K562 (cell line): ENCODE results near the gene SNX18. TPM values are rescaled to one million over a fixed set of nuclear protein-coding genes. Genes with fewer than 3 reads are reported as not detected.

Experiments used
- ATAC-seq: fragments of 200-7000 bp; cut with Tn5 transposase; 3 replicates; pipeline ENCODE4 v1.9.1; 2020; ENCODE audit warnings: moderate library complexity
- BruUV-seq: library from RNA; stranded (reverse); fragments of 400-500 nt; replicated peaks from 2 replicates; lab custom pipeline; 2021; lab: Mats Ljungman, UMichigan
- CTCF ChIA-PET: fragments of 300-600 bp; formaldehyde crosslinking; extraction: SDS; loops from one replicate; lab custom pipeline; 2021; ENCODE audit warnings: low intra/inter-chr PET ratio; lab: Yijun Ruan, JAX
- POLR2A ChIA-PET: fragments of 300-600, 350-650 bp; sonication (Branson Sonifier 250); formaldehyde crosslinking; extraction: SDS; loops from one replicate; lab custom pipeline; 2021; ENCODE audit warnings: antibody characterized with exemption, inconsistent platforms; lab: Yijun Ruan, JAX
- DNase-seq, 4 experiments: peaks; one replicate each; pipeline versions ENCODE4 v3.0.0 to v3.0.0-alpha.2; 2011 to 2018; ENCODE audit warnings: low spot score in 3 of 4, mixed read lengths in 3 of 4; ENCODE audit errors: extremely low read depth in 1 of 4
- FAIRE-seq: peaks from 2 replicates; lab custom pipeline; 2011; peaks lifted over from hg19 to GRCh38; lab: Jason Lieb, UNC
- H2AFZ ChIP-seq: 2 replicates; pipeline ENCODE4 v1.6.0; 2011; ENCODE audit warnings: low read depth, low read length, control low read depth, inconsistent platforms
- H3K27ac ChIP-seq: fragments of 200-600 bp; 3 replicates; pipeline ENCODE4 v1.8.0; 2011; ENCODE audit warnings: low read depth, mild to moderate bottlenecking, control low read depth, inconsistent platforms, low read length, moderate library complexity, mixed read lengths; ENCODE audit errors: extremely low read depth
- H3K27me3 ChIP-seq, 2 experiments: fragments of 300-600 bp in 1 of 2; 2 replicates in 1 of 2; 3 replicates in 1 of 2; pipeline versions ENCODE4 v1.6.0 to v1.8.0; 2011; ENCODE audit warnings: inconsistent platforms in 2 of 2, low read length in 2 of 2, mild to moderate bottlenecking in 1 of 2, mixed read lengths in 1 of 2, moderate library complexity in 1 of 2; ENCODE audit not compliant: control insufficient read depth in 2 of 2, insufficient read depth in 2 of 2
- H3K36me3 ChIP-seq: fragments of 300-600 bp; 3 replicates; pipeline ENCODE4 v1.8.0; 2011; ENCODE audit warnings: mild to moderate bottlenecking, low read length, inconsistent platforms; ENCODE audit not compliant: control insufficient read depth, insufficient read depth
- H3K4me1 ChIP-seq, 2 experiments: fragments of 200-600 bp in 1 of 2; replicated peaks in 1 of 2; 2 replicates in 1 of 2; 3 replicates in 1 of 2; pipeline versions ENCODE4 v1.5.1 to v1.8.0; 2011; ENCODE audit warnings: inconsistent platforms in 2 of 2, low read length in 2 of 2, mild to moderate bottlenecking in 1 of 2, mixed read lengths in 1 of 2, moderate library complexity in 1 of 2; ENCODE audit not compliant: control insufficient read depth in 2 of 2, insufficient read depth in 2 of 2
- H3K4me2 ChIP-seq: 2 replicates; pipeline ENCODE4 v1.6.1; 2011; ENCODE audit warnings: low read length, control low read depth, inconsistent platforms, mixed read lengths; ENCODE audit not compliant: insufficient read depth
- H3K4me3 ChIP-seq: fragments of 200-600 bp; sonication (generic), shearing (Covaris generic); 2 replicates; pipeline ENCODE4 v1.5.1; 2016; ENCODE audit warnings: control low read depth, inconsistent platforms
- H3K79me2 ChIP-seq: fragments of 200-600 bp; 3 replicates; pipeline ENCODE4 v1.8.0; 2011; ENCODE audit warnings: low read length, inconsistent platforms; ENCODE audit not compliant: control insufficient read depth, insufficient read depth
- H3K9ac ChIP-seq, 2 experiments: 2 replicates each; pipeline versions ENCODE4 v1.6.0 to v1.6.1; 2011; ENCODE audit warnings: low read depth in 2 of 2, low read length in 2 of 2, control low read depth in 1 of 2, inconsistent platforms in 1 of 2, mild to moderate bottlenecking in 1 of 2, mixed read lengths in 1 of 2; ENCODE audit not compliant: insufficient read depth in 1 of 2
- H3K9me1 ChIP-seq: one replicate; pipeline ENCODE4 v1.6.0; 2011; ENCODE audit warnings: inconsistent platforms, mild to moderate bottlenecking, low read length, moderate library complexity; ENCODE audit not compliant: control insufficient read depth, insufficient read depth
- H3K9me3 ChIP-seq: replicated peaks from 2 replicates; pipeline ENCODE4 v1.5.1; 2011; ENCODE audit warnings: low read depth, low read length, inconsistent platforms; ENCODE audit not compliant: control insufficient read depth, insufficient read depth
- H4K20me1 ChIP-seq: replicated peaks from 2 replicates; pipeline ENCODE4 v1.6.1; 2011; ENCODE audit warnings: low read length, inconsistent platforms, mixed read lengths; ENCODE audit not compliant: control insufficient read depth, insufficient read depth
- ATF7 ChIP-seq: fragments of 450-650 bp; IDR thresholded peaks from 2 replicates; pipeline ENCODE4 v1.7.1; 2014; ENCODE audit warnings: mild to moderate bottlenecking, moderate library complexity
- CBFB ChIP-seq: sonication (generic); formaldehyde crosslinking; IDR thresholded peaks from 2 replicates; pipeline ENCODE4 v1.4.0; 2020; ENCODE audit warnings: mild to moderate bottlenecking, missing genetic modification reagents
- CHD1 ChIP-seq: fragments of 200-600 bp; sonication (generic); IDR thresholded peaks from one replicate; pipeline ENCODE4 v1.6.1; 2012; ENCODE audit warnings: mild to moderate bottlenecking, moderate library complexity, low read length, inconsistent platforms
- COPS2 ChIP-seq: fragments of 450-650 bp; conservative IDR thresholded peaks from 2 replicates; pipeline ENCODE4 v1.6.1; 2016; ENCODE audit warnings: mild to moderate bottlenecking, moderate library complexity
- EP400 ChIP-seq: fragments of 450-650 bp; IDR thresholded peaks from 2 replicates; pipeline ENCODE4 v1.6.1; 2017; ENCODE audit warnings: antibody characterized with exemption, mild to moderate bottlenecking, moderate library complexity
- FUS ChIP-seq: fragments of 200-400 bp; formaldehyde crosslinking; optimal IDR thresholded peaks from 2 replicates; pipeline ENCODE3; 2017; ENCODE audit warnings: low read depth, low read length
- GATAD2A ChIP-seq: fragments of 450-650 bp; IDR thresholded peaks from 2 replicates; pipeline ENCODE4 v1.6.1; 2017
- HDAC6 ChIP-seq: IDR thresholded peaks from 2 replicates; pipeline ENCODE4 v1.6.1; 2012; ENCODE audit warnings: low read depth, mild to moderate bottlenecking, control low read depth, inconsistent platforms, low read length, moderate library complexity
- HMG20B ChIP-seq: fragments of 250-450 bp; sonication (Bioruptor Pico); IDR thresholded peaks from 2 replicates; pipeline ENCODE4 v1.5.0; 2021; ENCODE audit warnings: mild to moderate bottlenecking
- KHSRP ChIP-seq: fragments of 450-650 bp; IDR thresholded peaks from 2 replicates; pipeline ENCODE4 v1.6.1; 2017
- NCOA6 ChIP-seq: fragments of 450-650 bp; IDR thresholded peaks from 2 replicates; pipeline ENCODE4 v1.6.1; 2017; ENCODE audit warnings: mild to moderate bottlenecking
- NELFE ChIP-seq: IDR thresholded peaks from 2 replicates; pipeline ENCODE4 v1.6.1; 2011; ENCODE audit warnings: mild to moderate bottlenecking; ENCODE audit not compliant: insufficient read depth, insufficient read length
- NFATC3 ChIP-seq: fragments of 450-650 bp; IDR thresholded peaks from 2 replicates; pipeline ENCODE4 v1.6.1; 2017; ENCODE audit warnings: mild to moderate bottlenecking
- NFE2L1 ChIP-seq: fragments of 450-650 bp; IDR thresholded peaks from 2 replicates; pipeline ENCODE4 v1.6.1; 2016; ENCODE audit warnings: missing genetic modification characterization, low read depth, mild to moderate bottlenecking, missing compliant biosample characterization, moderate library complexity, borderline replicate concordance
- SMAD2 ChIP-seq: fragments of 150-350 bp; IDR thresholded peaks from 2 replicates; pipeline ENCODE4 v1.6.1; 2014; ENCODE audit warnings: low read depth, mild to moderate bottlenecking, low read length
- SMAD4 ChIP-seq: fragments of 250-450 bp; sonication (Bioruptor Pico); conservative IDR thresholded peaks from 2 replicates; pipeline ENCODE4 v1.8.0; 2021; ENCODE audit warnings: inconsistent platforms, mild to moderate bottlenecking, moderate library complexity
- STAG1 ChIP-seq: sonication (generic); formaldehyde crosslinking; IDR thresholded peaks from 2 replicates; pipeline ENCODE4 v1.5.0; 2020; ENCODE audit warnings: missing genetic modification reagents, borderline replicate concordance
- ZNF184 ChIP-seq: sonication (generic); formaldehyde crosslinking; IDR thresholded peaks from 2 replicates; pipeline ENCODE4 v1.5.0; 2020; ENCODE audit warnings: missing genetic modification reagents
- ZNF354B ChIP-seq: fragments of 250-450 bp; sonication (Bioruptor Pico); IDR thresholded peaks from 2 replicates; pipeline ENCODE4 v1.4.0; 2020
- ZNF785 ChIP-seq: fragments of 250-450 bp; sonication (Bioruptor Pico); IDR thresholded peaks from 2 replicates; pipeline ENCODE4 v1.4.0; 2020; ENCODE audit warnings: mild to moderate bottlenecking
- WGBS: fragments of 100-300 bp; shearing (Covaris generic); methylation state at CpG from one replicate; pipeline ENCODE4 v1.1.6; 2016; ENCODE audit warnings: low coverage, mixed read lengths; ENCODE audit not compliant: insufficient coverage; ENCODE audit errors: missing lambda C conversion rate; 5-methylcytosine and 5-hydroxymethylcytosine counted together
- in situ Hi-C: fragments of 300-500 bp; cut with MboI; formaldehyde crosslinking; loops from 4 replicates; pipeline ENCODE4 v1.15.0; 2018; ENCODE audit warnings: inconsistent platforms, mixed read lengths
- intact Hi-C: fragments of 100-400 bp; cut with micrococcal nuclease; formaldehyde crosslinking; loops from 2 replicates; pipeline ENCODE4 v1.14.2; 2022
- polyA plus RNA-seq, 8 experiments: library from polyadenylated mRNA; depleted of rRNA in 4 of 8; stranded (reverse) in 5 of 8; unstranded in 3 of 8; fragments of >200 nt; fragmentation: Nextera tagmentation in 2 of 8; fragmentation: Illumina TruSeq in 1 of 8; extraction: Ambion mirVana in 2 of 8; extraction: Trizol in 1 of 8; gene quantifications; 2 replicates each; pipeline versions ENCODE4 v1.2.1 to v1.2.3, GENCODE V29; 2011 to 2014; ENCODE audit warnings: inconsistent platforms in 1 of 8, missing spikeins in 1 of 8
- total RNA-seq, 7 experiments: library from RNA; depleted of rRNA in 6 of 7; stranded (reverse); fragments of >200 nt in 6 of 7; fragmentation: Illumina TruSeq in 2 of 7; extraction: Trizol in 2 of 7; gene quantifications; 2 replicates each; pipeline versions ENCODE4 v1.2.1 to v1.2.3, GENCODE V29; 2011 to 2021; ENCODE audit warnings: low replicate concordance in 1 of 7

Gene SNX18
- total and polyA plus RNA-seq, 9 of the 15 experiments (the other 6 are each of a cell fraction or from before 2014, with no cell fraction given): 2.3 to 8.8 (median 6.0) TPM

- Histone ChIP-seq H3K9ac (no peak overlapping the region), H3K9me3 (no peaks in the 10 kb centered on the region), H2AFZ (no peak overlapping the region), H3K27ac (no peak overlapping the region), H3K4me3 (no peak overlapping the region), H4K20me1 (peaks cover 7% of the 10 kb centered on the region), H3K9me1 (no peaks in the 10 kb centered on the region), H3K36me3 (peaks cover 8% of the 10 kb centered on the region; the same call in 1 of the 3 replicates), H3K79me2 (peaks cover 26% of the 10 kb centered on the region), H3K27me3 (no peaks in the 10 kb centered on the region), H3K4me1 (peaks cover 8 to 21% of the 10 kb centered on the region in 2 experiments; a peak in 4 of 5 replicates), H3K4me2 (no peak overlapping the region)
- in situ Hi-C loops: loop anchor here (5.0 kb wide), 1 partner anchor 336 kb away; no protein-coding TSS in a partner anchor
- BruUV-seq: no TSS peak
- WGBS: 13% methylated on average over 4 of the region's 4 CpGs
- no peak for TF ChIP-seq NCOA6
- no peak for TF ChIP-seq ATF7
- TF ChIP-seq SMAD2: no peak
- TF ChIP-seq ZNF184: no peak
- ChIA-PET CTCF (interaction anchor here (3.5 kb wide), 1 partner anchor 329 kb away, joined by 32 read pairs; no protein-coding TSS in a partner anchor), POLR2A (interaction anchor here (1.0 to 2.7 kb wide), 4 partner anchors 17 to 358 kb away, joined by 3 to 9 read pairs (median 4); no protein-coding TSS in a partner anchor)
- intact Hi-C loops: loop anchor here (5.0 to 10.0 kb wide), 3 partner anchors 109 to 271 kb away; no protein-coding TSS in a partner anchor
- FAIRE-seq: no peak
- no peak for DNase-seq
- ATAC-seq: no peak
Measured at GRCh38 chr5:54516051-54516655, 1.4 kb upstream of the SNX18 start.

GRCh38 chr5:54517174-54517511 lies 416 bp upstream of the SNX18 start:
- Histone ChIP-seq H3K9ac (no peak overlapping the region), H3K9me1 (no peaks in the 10 kb centered on the region), H3K4me3 (no peak overlapping the region), H3K4me1 (peaks cover 8 to 21% of the 10 kb centered on the region in 2 experiments; a peak in 4 of 5 replicates), H3K27ac (no peak overlapping the region), H2AFZ (no peak overlapping the region), H3K9me3 (no peaks in the 10 kb centered on the region), H3K79me2 (peaks cover 31% of the 10 kb centered on the region), H4K20me1 (peaks cover 7% of the 10 kb centered on the region), H3K4me2 (peak overlapping the region; percentile 39), H3K36me3 (peaks cover 8% of the 10 kb centered on the region; the same call in 1 of the 3 replicates), H3K27me3 (no peaks in the 10 kb centered on the region)
- ChIA-PET CTCF (interaction anchor here (0.8 to 3.5 kb wide), 4 partner anchors 328 to 630 kb away, joined by 5 to 32 read pairs (median 20); no protein-coding TSS in a partner anchor), POLR2A (interaction anchor here (0.6 to 2.7 kb wide), 7 partner anchors 209 to 357 kb away, joined by 3 to 9 read pairs (median 3); no protein-coding TSS in a partner anchor)
- WGBS: 21% methylated on average over 4 of the region's 4 CpGs
- intact Hi-C loops (loop anchor here (1.0 to 10.0 kb wide), 5 partner anchors 108 to 350 kb away; no protein-coding TSS in a partner anchor), in situ Hi-C loops (loop anchor here (5.0 kb wide), 1 partner anchor 335 kb away; no protein-coding TSS in a partner anchor)
- FAIRE-seq (no peak), ATAC-seq (no peak), DNase-seq (no peak)
- BruUV-seq: no TSS peak
- TF ChIP-seq CBFB: no peak
- no peak for TF ChIP-seq HDAC6
- no peak for TF ChIP-seq COPS2
- TF ChIP-seq FUS: no peak
- TF ChIP-seq NFE2L1 (tag): no peak
- TF ChIP-seq STAG1 (CRISPR knock-in tag): no peak
- no peak for TF ChIP-seq ZNF785 (CRISPR knock-in tag)
- TF ChIP-seq CHD1: no peak
- TF ChIP-seq GATAD2A: no peak
- no peak for TF ChIP-seq NELFE
- no peak for TF ChIP-seq EP400
- TF ChIP-seq NFATC3: no peak
- no peak for TF ChIP-seq HMG20B (CRISPR knock-in tag)
- TF ChIP-seq SMAD4 (CRISPR knock-in tag): no peak
- no peak for TF ChIP-seq KHSRP
- no peak for TF ChIP-seq ZNF354B (CRISPR knock-in tag)
